Trophoblast cell (in vitro differentiated cells and primary cell): ENCODE results near the gene TMEM200B.
"Not testable (repeated sequence)": the region's sequence is repeated elsewhere in the genome, so short reads cannot be mapped to it uniquely, and the experiment has no call there.

Source experiments
- DNase-seq, 2 donors: peaks; one replicate each; pipeline ENCODE4 v3.0.0-alpha.2; 2016
- H2AFZ ChIP-seq: 2 replicates; pipeline ENCODE4 v1.6.1; 2013; ENCODE audit warnings: low read length, moderate library complexity, mild to moderate bottlenecking; ENCODE audit not compliant: insufficient read depth, poor library complexity
- H2AK5ac ChIP-seq: 2 replicates; pipeline ENCODE4 v1.6.1; 2013; ENCODE audit warnings: mild to moderate bottlenecking, low read length
- H2BK120ac ChIP-seq: 2 replicates; pipeline ENCODE4 v1.6.1; 2013; ENCODE audit warnings: low read length, mild to moderate bottlenecking, moderate library complexity; ENCODE audit not compliant: insufficient read depth, poor library complexity
- H2BK12ac ChIP-seq: 2 replicates; pipeline ENCODE4 v1.6.1; 2013; ENCODE audit warnings: mild to moderate bottlenecking, low read length, moderate library complexity
- H2BK5ac ChIP-seq: 2 replicates; pipeline ENCODE4 v1.6.1; 2013; ENCODE audit warnings: low read length, low read depth, moderate library complexity, mild to moderate bottlenecking; ENCODE audit not compliant: poor library complexity
- H3K14ac ChIP-seq: 2 replicates; pipeline ENCODE4 v1.6.1; 2013; ENCODE audit warnings: mild to moderate bottlenecking, low read length
- H3K18ac ChIP-seq: 2 replicates; pipeline ENCODE4 v1.6.1; 2013; ENCODE audit warnings: mild to moderate bottlenecking, low read length
- H3K23ac ChIP-seq: 2 replicates; pipeline ENCODE4 v1.6.1; 2013; ENCODE audit warnings: low read length
- H3K27ac ChIP-seq: 2 replicates; pipeline ENCODE4 v1.5.1; 2013; ENCODE audit warnings: low read depth, mild to moderate bottlenecking, inconsistent platforms, low read length, moderate library complexity
- H3K27me3 ChIP-seq: 2 replicates; pipeline ENCODE4 v1.6.1; 2013; ENCODE audit warnings: inconsistent platforms, mild to moderate bottlenecking, low read length, moderate library complexity; ENCODE audit not compliant: insufficient read depth
- H3K36me3 ChIP-seq, 2 experiments: 1 replicate in 1 of 2; 2 replicates in 1 of 2; pipeline ENCODE4 v1.6.1; 2013; ENCODE audit warnings: low read length in 2 of 2, mild to moderate bottlenecking in 2 of 2, moderate library complexity in 1 of 2; ENCODE audit not compliant: insufficient read depth in 2 of 2, control insufficient read depth in 1 of 2
- H3K4ac ChIP-seq: 2 replicates; pipeline ENCODE4 v1.6.1; 2013; ENCODE audit warnings: low read depth, mild to moderate bottlenecking, low read length, moderate library complexity
- H3K4me1 ChIP-seq, 2 experiments: 1 replicate in 1 of 2; 2 replicates in 1 of 2; pipeline ENCODE4 v1.6.1; 2013; ENCODE audit warnings: low read length in 2 of 2, mild to moderate bottlenecking in 2 of 2, moderate library complexity in 1 of 2; ENCODE audit not compliant: insufficient read depth in 2 of 2, control insufficient read depth in 1 of 2
- H3K4me2 ChIP-seq: 2 replicates; pipeline ENCODE4 v1.6.1; 2013; ENCODE audit warnings: inconsistent platforms, mild to moderate bottlenecking, low read length, moderate library complexity
- H3K4me3 ChIP-seq: 2 replicates; pipeline ENCODE4 v1.5.1; 2013; ENCODE audit warnings: mild to moderate bottlenecking, low read depth, low read length, inconsistent platforms
- H3K79me1 ChIP-seq: one replicate; pipeline ENCODE4 v1.6.1; 2013; ENCODE audit warnings: low read length
- H3K79me2 ChIP-seq: 2 replicates; pipeline ENCODE4 v1.6.1; 2013; ENCODE audit warnings: low read length, mild to moderate bottlenecking; ENCODE audit not compliant: control insufficient read depth, insufficient read depth, poor library complexity
- H3K9ac ChIP-seq: 2 replicates; pipeline ENCODE4 v1.6.1; 2013; ENCODE audit warnings: mild to moderate bottlenecking, low read length
- H3K9me3 ChIP-seq: 2 replicates; pipeline ENCODE4 v1.6.1; 2013; ENCODE audit warnings: low read depth, mild to moderate bottlenecking, control low read depth, inconsistent platforms, low read length; ENCODE audit not compliant: insufficient read depth
- H4K12ac ChIP-seq: 2 replicates; pipeline ENCODE4 v1.6.1; 2013; ENCODE audit warnings: low read depth, mild to moderate bottlenecking, low read length, moderate library complexity
- H4K8ac ChIP-seq: 2 replicates; pipeline ENCODE4 v1.6.1; 2013; ENCODE audit warnings: low read depth, mild to moderate bottlenecking, low read length, moderate library complexity
- H4K91ac ChIP-seq: one replicate; pipeline ENCODE4 v1.6.1; 2013; ENCODE audit warnings: low read depth, mild to moderate bottlenecking, low read length, moderate library complexity
- WGBS: extraction: QIAGEN DNeasy Blood & Tissue Kit; methylation state at CpG from one replicate; pipeline ENCODE4 v1.1.7; 2013; ENCODE audit warnings: missing lambda C conversion rate; ENCODE audit not compliant: insufficient read length, insufficient coverage; ENCODE audit errors: extremely low coverage; 5-methylcytosine and 5-hydroxymethylcytosine counted together

The TMEM200B gene

GRCh38 chr1:29156543-29157268 is 33.0 kb upstream of the TMEM200B start:
- Histone ChIP-seq H3K4me1 (peaks cover 16 to 18% of the 10 kb centered on the region in 2 experiments), H4K8ac (peak overlapping the region; percentile 71), H3K18ac (peak overlapping the region; percentile 86), H3K27me3 (no peaks in the 10 kb centered on the region), H4K91ac (peak overlapping the region; percentile 92), H3K36me3 (peaks cover 38 to 52% of the 10 kb centered on the region in 2 experiments), H3K9ac (no peak overlapping the region), H2AFZ (no peak overlapping the region), H3K79me2 (peaks cover 3% of the 10 kb centered on the region), H3K4me3 (no peak overlapping the region), H3K9me3 (no peaks in the 10 kb centered on the region), H3K23ac (no peak overlapping the region), H2BK5ac (peak overlapping the region; percentile 97), H2BK120ac (peak overlapping the region; percentile 59), H2AK5ac (no peak overlapping the region), H3K14ac (peak overlapping the region; percentile 77), H3K27ac (peak overlapping the region; percentile 99), H3K4me2 (peak overlapping the region; percentile 46), H3K4ac (no peak overlapping the region), H4K12ac (no peak overlapping the region), H2BK12ac (no peak overlapping the region), H3K79me1 (peaks cover 15% of the 10 kb centered on the region)
- DNase-seq: peak; percentile 89 to 92
- WGBS: no CpG with 5 or more reads among the region's 10 CpGs

GRCh38 chr1:29152046-29152805 is 28.5 kb upstream of the TMEM200B start:
- Histone ChIP-seq H3K4ac (no peak overlapping the region), H3K4me1 (peaks cover 7 to 13% of the 10 kb centered on the region in 2 experiments), H3K9me3 (no peaks in the 10 kb centered on the region), H3K23ac (no peak overlapping the region), H2AK5ac (no peak overlapping the region), H2AFZ (no peak overlapping the region), H2BK5ac (no peak overlapping the region), H3K4me3 (no peak overlapping the region), H3K27ac (no peak overlapping the region), H2BK12ac (no peak overlapping the region), H3K18ac (no peak overlapping the region), H4K91ac (no peak overlapping the region), H4K8ac (no peak overlapping the region), H3K79me2 (peaks cover 3% of the 10 kb centered on the region), H3K36me3 (peaks cover 58 to 71% of the 10 kb centered on the region in 2 experiments), H3K9ac (no peak overlapping the region), H3K79me1 (peaks cover 9% of the 10 kb centered on the region), H3K14ac (no peak overlapping the region), H3K4me2 (no peak overlapping the region), H3K27me3 (no peaks in the 10 kb centered on the region), H2BK120ac (no peak overlapping the region), H4K12ac (no peak overlapping the region)
- whole genome bisulfite sequencing: no CpG with 5 or more reads among the region's 8 CpGs
- peak; percentile 58 to 87 for DNase-seq

- H3K23ac ChIP-seq, H3K9ac ChIP-seq, H3K79me1 ChIP-seq, H4K12ac ChIP-seq, H4K8ac ChIP-seq, H2BK120ac ChIP-seq, H3K9me3 ChIP-seq, H2BK12ac ChIP-seq, H3K18ac ChIP-seq, H2AFZ ChIP-seq, DNase-seq, H3K4me2 ChIP-seq, H3K4ac ChIP-seq, H3K4me1 ChIP-seq, H2AK5ac ChIP-seq, H3K14ac ChIP-seq, H3K27ac ChIP-seq, H3K79me2 ChIP-seq, H3K27me3 ChIP-seq, H2BK5ac ChIP-seq, H3K4me3 ChIP-seq, H4K91ac ChIP-seq: not testable (repeated sequence)
- H3K36me3 ChIP-seq: peaks cover 60 to 82% of the 10 kb centered on the region in 2 experiments
- no CpG with 5 or more reads among the region's 9 CpGs for WGBS
Observed at GRCh38 chr1:29150346-29150745, 26.6 kb upstream of the TMEM200B start.

- H3K4me1 ChIP-seq: peaks cover 0 to 2% of the 10 kb centered on the region in 2 experiments
Observed at GRCh38 chr1:29148656-29149491, 25.2 kb upstream of the TMEM200B start.

More at GRCh38 chr1:29148656-29149491, 25.2 kb upstream of the TMEM200B start:
- H2BK5ac ChIP-seq: no peak overlapping the region
- DNase-seq: no peak
- no peak overlapping the region for H3K14ac ChIP-seq
- no peak overlapping the region for H4K12ac ChIP-seq
- H3K4ac ChIP-seq: no peak overlapping the region
- no peaks in the 10 kb centered on the region for H3K9me3 ChIP-seq
- no peak overlapping the region for H3K23ac ChIP-seq
- H4K91ac ChIP-seq: no peak overlapping the region
- no peak overlapping the region for H2BK12ac ChIP-seq
- H3K18ac ChIP-seq: peak overlapping the region; percentile 20
- H3K27ac ChIP-seq: no peak overlapping the region
- H2BK120ac ChIP-seq: no peak overlapping the region
- no CpG with 5 or more reads among the region's 35 CpGs for WGBS
- no peak overlapping the region for H3K4me3 ChIP-seq
- no peak overlapping the region for H3K4me2 ChIP-seq
- H3K36me3 ChIP-seq: peaks cover 51 to 74% of the 10 kb centered on the region in 2 experiments
- no peak overlapping the region for H3K9ac ChIP-seq
- no peak overlapping the region for H2AK5ac ChIP-seq
- no peak overlapping the region for H4K8ac ChIP-seq
- H3K79me2 ChIP-seq: no peaks in the 10 kb centered on the region
- H3K27me3 ChIP-seq: no peaks in the 10 kb centered on the region
- H3K79me1 ChIP-seq: no peaks in the 10 kb centered on the region
- H2AFZ ChIP-seq: no peak overlapping the region
